Esophagus squamous epithelium (tissue), 4 donors: ENCODE measurements around the gene GRAP.
"Not testable (repeated sequence)": the region's sequence is repeated elsewhere in the genome, so short reads cannot be mapped to it uniquely, and the experiment has no call there.

Source experiments
- CTCF ChIP-seq, 6 experiments: fragments of 450-650 bp in 4 of 6; fragments of 200-600 bp in 2 of 6; sonication (generic) in 2 of 6; IDR thresholded peaks; one replicate each; pipeline ENCODE4 v1.5.1; 2016 to 2019; ENCODE audit warnings: antibody characterized with exemption in 6 of 6, mild to moderate bottlenecking in 4 of 6, moderate library complexity in 4 of 6
- POLR2A ChIP-seq, 4 donors: fragments of 450-650 bp; IDR thresholded peaks; one replicate each; pipeline ENCODE4 v1.6.1; 2017; ENCODE audit warnings: antibody characterized with exemption in 4 of 4, mild to moderate bottlenecking in 4 of 4, moderate library complexity in 3 of 4

GRCh38 chr17:19040350-19040749, 6.4 kb downstream of the GRAP start:
- not testable (repeated sequence) for TF ChIP-seq CTCF, POLR2A (IDR thresholded peaks at IDR 0.05)
